ENCODE measurements around the gene PRR15. TPM values are rescaled to one million over a fixed set of nuclear protein-coding genes. Genes with fewer than 3 reads are reported as not detected.

Gene PRR15
- total RNA-seq (2014; rRNA removed; shearing (Covaris generic)) = 15.5 and 17.4 TPM in 2 replicates
- polyA plus RNA-seq (2016; fragmentation: Nextera tagmentation; extraction: Ambion mirVana) = 8.5 and 9.6 TPM in 2 replicates
- long read RNA-seq, partial matches to known transcripts = 0 of 5 reads
- long read RNA-seq, other reads (novel, unspliced or antisense) = 0 of 5 reads

GRCh38 chr7:29563590-29564495, at the start of gene PRR15:
PRR15 (plus strand) TSS chr7:29563835; CDS start chr7:29566330, 2,495 bp downstream.
- Mint-ChIP-seq H3K4me1 (peaks cover 34% of the 10 kb centered on the region), H3K36me3 (ENCODE audit: low read depth) (peaks cover 6% of the 10 kb centered on the region; the same call in 1 of the 3 replicates), H3K9me3 (no peaks in the 10 kb centered on the region), H3K4me3 (peak within 1 kb of the TSS; percentile 89), H3K27ac (no peak within 1 kb of the TSS), H3K27me3 (ENCODE audit: insufficient read depth, low read depth, poor library complexity) (peaks cover 36% of the 10 kb centered on the region)
- Histone ChIP-seq H3K4me1 (ENCODE audit: insufficient read depth) (peaks cover 38% of the 10 kb centered on the region), H3K4me3 (peak within 1 kb of the TSS; percentile 95), H3K9me2 (ENCODE audit: insufficient read depth) (no peaks in the 10 kb centered on the region), H3K27me3 (ENCODE audit: insufficient read depth) (peaks cover 28% of the 10 kb centered on the region), H2AFZ (peak within 1 kb of the TSS; percentile 91), H4K20me1 (replicated peaks; ENCODE audit: insufficient read depth) (no peaks in the 10 kb centered on the region), H3K27ac (ENCODE audit: low read depth) (peak within 1 kb of the TSS; percentile 29; the same call in 1 of the 2 replicates), H3K79me2 (replicated peaks; ENCODE audit: insufficient read depth) (peaks cover 11% of the 10 kb centered on the region), H3K4me2 (peak within 1 kb of the TSS; percentile 91), H3F3A (replicated peaks; ENCODE audit: low read depth) (0 out of 2 replicates have a peak, but pooled peaks cover 4% of the 10 kb centered on the region), H3K36me3 (ENCODE audit: insufficient read depth) (no peaks in the 10 kb centered on the region)
- no peak for TF ChIP-seq ZNF114 (CRISPR knock-in tag; IDR thresholded peaks at IDR 0.05)
- TF ChIP-seq ETS1 (IDR thresholded peaks at IDR 0.05) = no peak
- TF ChIP-seq POLR2AphosphoS5 (IDR thresholded peaks at IDR 0.05; ENCODE audit: low read depth) = peak; percentile 73; the same call in 1 of the 2 replicates
- TF ChIP-seq JUNB (IDR thresholded peaks at IDR 0.05; ENCODE audit: unreplicated experiment) = no peak
- no peak for TF ChIP-seq NANOG (IDR thresholded peaks at IDR 0.05; ENCODE audit: borderline replicate concordance)
- TF ChIP-seq CTCF (conservative IDR thresholded peaks at IDR 0.05; ENCODE audit: low read depth in 2 of 2) = peak in 1 of 2 experiments; percentile 9; a peak in 1 of 4 replicates
- DNase-seq (ENCODE audit: low spot score) (peak; percentile 93), ATAC-seq (peak; percentile 76)

GRCh38 chr7:29516491-29516890, 47.1 kb upstream of the PRR15 start:
- no peaks in the 10 kb centered on the region for H3K36me3 ChIP-seq (ENCODE audit: insufficient read depth)
- H3K27ac ChIP-seq (ENCODE audit: low read depth) = no peak overlapping the region
- Mint-ChIP-seq H3K27ac (no peak overlapping the region), H3K9me3 (peaks cover 3% of the 10 kb centered on the region; the same call in 2 of the 3 replicates), H3K4me3 (no peak overlapping the region), H3K27me3 (ENCODE audit: insufficient read depth, low read depth, poor library complexity) (no peaks in the 10 kb centered on the region), H3K36me3 (ENCODE audit: low read depth) (peaks cover 4% of the 10 kb centered on the region; the same call in 1 of the 3 replicates), H3K4me1 (no peaks in the 10 kb centered on the region; the same call in 2 of the 3 replicates)
- H3K4me3 ChIP-seq = no peak overlapping the region
- no peak for DNase-seq (ENCODE audit: low spot score)
- ATAC-seq = no peak
- H3K4me2 ChIP-seq = no peak overlapping the region
- H2AFZ ChIP-seq = no peak overlapping the region
- H3K79me2 ChIP-seq (replicated peaks; ENCODE audit: insufficient read depth) = no peaks in the 10 kb centered on the region
- no peaks in the 10 kb centered on the region for H3K4me1 ChIP-seq (ENCODE audit: insufficient read depth)
- H3K9me2 ChIP-seq (ENCODE audit: insufficient read depth) = no peaks in the 10 kb centered on the region
- no peaks in the 10 kb centered on the region for H3F3A ChIP-seq (replicated peaks; ENCODE audit: low read depth)
- H3K27me3 ChIP-seq (ENCODE audit: insufficient read depth) = no peaks in the 10 kb centered on the region
- H4K20me1 ChIP-seq (replicated peaks; ENCODE audit: insufficient read depth) = no peaks in the 10 kb centered on the region
- TF ChIP-seq STAT1 (IDR thresholded peaks at IDR 0.05; ENCODE audit: unreplicated experiment) = no peak
- no peak for TF ChIP-seq REST (IDR thresholded peaks at IDR 0.05; ENCODE audit: unreplicated experiment)
- TF ChIP-seq JUNB (IDR thresholded peaks at IDR 0.05; ENCODE audit: unreplicated experiment) = no peak
- TF ChIP-seq EZH2 (IDR thresholded peaks at IDR 0.05; ENCODE audit: low read depth, unreplicated experiment) = no peak
- TF ChIP-seq POLR2AphosphoS5 (IDR thresholded peaks at IDR 0.05; ENCODE audit: low read depth) = no peak
- TF ChIP-seq NANOG (IDR thresholded peaks at IDR 0.05; ENCODE audit: borderline replicate concordance) = no peak
- TF ChIP-seq CTCF (conservative IDR thresholded peaks at IDR 0.05; ENCODE audit: low read depth in 2 of 2) = no peak
- TF ChIP-seq ZNF331 (CRISPR knock-in tag; IDR thresholded peaks at IDR 0.05; ENCODE audit: low read depth) = no peak

All from GM23338 (cell line).